GM12892 (cell line): ENCODE results near the gene DELE1.
"Not testable (repeated sequence)": the region's sequence is repeated elsewhere in the genome, so short reads cannot be mapped to it uniquely, and the experiment has no call there.

Experiments
- DNase-seq: peaks from one replicate; pipeline ENCODE4 v3.0.0; 2011; ENCODE audit not compliant: insufficient read length
- FAIRE-seq: peaks from 2 replicates; lab custom pipeline; 2011; peaks lifted over from hg19 to GRCh38; lab: Jason Lieb, UNC
- POLR2A ChIP-seq: IDR thresholded peaks from 2 replicates; pipeline ENCODE4 v1.6.1; 2011; ENCODE audit warnings: low read depth, low read length, control low read depth
- POLR2AphosphoS5 ChIP-seq: IDR thresholded peaks from 2 replicates; pipeline ENCODE4 v1.6.1; 2011; ENCODE audit warnings: low read depth, low read length, control low read depth
- TAF1 ChIP-seq: IDR thresholded peaks from 2 replicates; pipeline ENCODE4 v1.6.1; 2011; ENCODE audit warnings: low read depth, mild to moderate bottlenecking, control low read depth, low read length, borderline replicate concordance

The DELE1 gene

DNA sequence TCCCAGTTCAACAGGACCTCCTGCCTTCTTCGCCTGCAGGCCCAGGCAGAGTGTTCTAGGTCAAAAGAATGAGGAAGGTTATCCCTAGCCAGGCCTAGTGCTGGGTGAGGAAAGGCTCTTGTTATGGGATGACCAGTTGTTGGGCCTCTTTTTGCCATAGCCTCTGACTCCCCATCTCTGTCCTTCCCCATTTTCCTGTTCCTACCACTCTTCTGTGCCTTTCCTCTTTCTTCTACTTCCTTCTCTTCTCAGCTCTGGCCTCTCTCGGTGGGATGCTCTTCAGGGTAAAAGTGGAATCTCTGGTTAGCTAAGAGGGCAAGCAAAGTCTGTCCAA, 44.3 kb upstream of the DELE1 start:
- TF ChIP-seq POLR2A (no peak), TAF1 (no peak), POLR2AphosphoS5 (no peak)
- FAIRE-seq (no peak), DNase-seq (no peak)

DNA sequence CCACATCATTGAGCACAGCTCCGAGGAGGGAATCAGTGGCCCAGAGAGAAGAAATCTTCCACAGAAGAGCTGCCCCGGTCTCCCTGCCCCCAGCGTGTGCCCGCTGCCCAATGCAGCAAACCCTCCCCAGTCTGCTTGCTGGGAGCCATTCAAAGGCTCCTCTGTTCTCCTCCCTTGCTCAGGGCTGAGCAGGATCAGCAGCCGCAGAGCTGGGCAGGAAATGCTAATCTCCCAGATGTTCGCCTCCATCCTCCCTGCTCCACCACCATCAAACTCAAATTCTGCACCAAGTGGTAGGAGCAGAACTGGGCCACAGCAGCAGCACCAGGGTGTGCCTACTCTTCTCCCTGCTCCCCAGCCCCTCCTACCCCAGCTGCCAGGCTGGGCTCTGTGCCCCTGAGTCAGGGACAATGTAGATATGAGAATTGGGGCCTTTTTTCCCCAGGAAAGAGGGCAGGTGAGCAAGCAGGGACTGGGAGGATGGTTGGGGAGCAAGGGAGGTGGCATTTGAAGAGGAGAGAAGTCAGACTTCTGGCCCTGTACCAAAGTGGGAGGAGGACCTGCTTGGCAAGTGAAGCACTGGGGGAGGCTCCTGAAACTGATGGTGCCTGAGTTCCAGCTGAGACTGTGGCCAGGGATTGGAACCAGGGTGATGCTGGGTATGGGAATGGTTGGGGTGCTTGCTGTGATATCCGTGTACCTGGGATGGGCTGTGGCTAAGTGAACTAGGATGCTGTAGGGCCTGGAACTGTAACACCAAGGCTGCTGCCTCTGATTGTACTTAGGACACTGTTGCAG, 43.5 kb upstream of the DELE1 start:
- DNase-seq (no peak), FAIRE-seq (no peak)
- TF ChIP-seq POLR2A = no peak
- TF ChIP-seq TAF1 = no peak
- TF ChIP-seq POLR2AphosphoS5 = no peak

DNA sequence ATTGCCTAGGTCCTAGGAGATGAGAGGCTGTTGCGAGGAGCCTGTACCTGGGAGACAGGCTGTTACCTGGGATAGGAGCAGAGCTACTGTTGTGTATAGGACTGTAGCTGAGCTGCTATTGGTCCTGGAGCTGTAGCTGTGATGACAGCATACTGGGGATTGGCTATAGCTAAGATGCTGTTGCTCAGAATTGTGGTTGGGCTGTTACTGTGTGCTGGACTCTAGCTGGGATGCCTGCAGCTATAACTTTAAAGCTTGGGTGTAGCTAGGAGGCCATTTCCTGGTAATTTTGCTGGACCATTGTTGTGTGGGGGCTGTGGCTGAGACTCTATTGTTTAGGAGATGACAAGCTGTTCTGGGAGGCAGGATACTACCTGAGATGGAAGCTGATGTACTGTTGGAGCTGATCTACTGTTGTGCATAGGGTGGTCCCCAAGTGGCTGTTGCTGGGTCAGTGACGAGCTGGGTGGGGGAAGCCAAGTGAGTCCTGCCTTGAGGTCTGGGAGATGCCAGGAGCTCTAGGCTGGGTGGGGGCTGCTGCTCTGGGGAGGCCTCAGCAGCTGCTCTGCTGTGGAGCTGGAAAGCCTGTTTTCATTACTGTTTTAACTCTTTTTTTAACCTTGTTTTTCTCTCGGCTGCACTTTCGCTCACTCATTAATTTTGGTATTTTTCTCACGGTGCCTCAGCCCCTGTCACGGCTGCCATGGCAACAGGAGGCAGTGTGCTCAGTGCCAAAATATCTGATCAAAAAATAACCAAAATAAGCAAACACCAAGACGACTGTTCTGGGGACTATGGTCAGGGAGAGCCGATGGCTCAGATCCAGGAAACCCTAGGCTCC, 42.5 kb upstream of the DELE1 start:
- TF ChIP-seq TAF1 = no peak
- no peak for TF ChIP-seq POLR2AphosphoS5
- no peak for TF ChIP-seq POLR2A
- DNase-seq = no peak
- FAIRE-seq = no peak

DNA sequence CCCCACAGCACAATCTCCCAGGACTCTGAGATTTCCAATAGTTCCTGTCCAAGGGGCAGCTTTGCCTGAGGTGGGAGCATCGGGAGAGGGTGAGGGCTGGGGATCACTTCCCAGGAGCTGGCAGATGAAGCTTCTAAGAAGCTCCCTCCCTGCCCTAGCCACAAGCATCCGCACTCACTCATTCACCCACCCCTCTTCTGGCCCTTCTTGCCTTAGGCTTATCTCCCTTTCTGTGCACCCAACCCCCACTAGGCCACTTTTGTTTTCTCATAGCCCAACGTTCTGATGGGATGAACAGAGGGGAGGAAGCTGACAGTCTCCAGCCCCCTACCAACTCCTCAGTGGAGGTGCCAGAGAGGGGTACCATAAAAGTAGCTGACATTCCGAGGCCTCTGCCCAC, 41.8 kb upstream of the DELE1 start:
- FAIRE-seq = no peak
- DNase-seq = no peak

DNA sequence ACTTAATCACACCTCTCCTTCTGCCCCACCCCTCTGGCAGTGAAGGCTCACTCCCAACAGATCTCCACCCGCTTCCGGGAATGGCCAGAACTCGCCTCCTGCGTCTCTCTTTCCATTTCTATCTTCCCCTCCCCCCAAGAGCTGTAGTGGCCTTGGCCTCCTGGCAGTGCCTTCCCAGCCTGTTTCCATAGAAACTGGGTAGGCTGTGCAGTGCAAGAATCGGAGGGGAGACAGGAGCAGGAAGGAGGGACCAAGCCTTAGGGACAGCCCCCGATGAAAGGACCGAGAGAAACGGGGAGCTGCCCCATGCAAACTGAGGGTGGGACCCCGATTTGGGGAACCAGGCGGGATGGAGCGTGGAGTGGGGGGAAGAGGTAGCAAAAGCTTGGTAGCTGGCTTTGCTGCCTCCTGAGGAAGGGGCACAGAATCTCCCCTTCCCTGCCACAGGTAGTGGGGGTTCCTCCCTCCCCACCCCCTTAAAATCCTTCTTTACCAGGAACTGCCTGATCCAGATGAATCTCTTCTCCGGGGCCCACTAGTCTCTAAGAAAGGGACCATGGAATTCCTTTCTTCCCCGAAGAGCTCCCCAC, 41.0 kb upstream of the DELE1 start:
- FAIRE-seq = no peak
- TF ChIP-seq POLR2A = no peak

More for the DNA sequence above, 41.8 kb upstream of the DELE1 start:
- TF ChIP-seq TAF1 (no peak), POLR2AphosphoS5 (no peak), POLR2A (no peak)

DNA sequence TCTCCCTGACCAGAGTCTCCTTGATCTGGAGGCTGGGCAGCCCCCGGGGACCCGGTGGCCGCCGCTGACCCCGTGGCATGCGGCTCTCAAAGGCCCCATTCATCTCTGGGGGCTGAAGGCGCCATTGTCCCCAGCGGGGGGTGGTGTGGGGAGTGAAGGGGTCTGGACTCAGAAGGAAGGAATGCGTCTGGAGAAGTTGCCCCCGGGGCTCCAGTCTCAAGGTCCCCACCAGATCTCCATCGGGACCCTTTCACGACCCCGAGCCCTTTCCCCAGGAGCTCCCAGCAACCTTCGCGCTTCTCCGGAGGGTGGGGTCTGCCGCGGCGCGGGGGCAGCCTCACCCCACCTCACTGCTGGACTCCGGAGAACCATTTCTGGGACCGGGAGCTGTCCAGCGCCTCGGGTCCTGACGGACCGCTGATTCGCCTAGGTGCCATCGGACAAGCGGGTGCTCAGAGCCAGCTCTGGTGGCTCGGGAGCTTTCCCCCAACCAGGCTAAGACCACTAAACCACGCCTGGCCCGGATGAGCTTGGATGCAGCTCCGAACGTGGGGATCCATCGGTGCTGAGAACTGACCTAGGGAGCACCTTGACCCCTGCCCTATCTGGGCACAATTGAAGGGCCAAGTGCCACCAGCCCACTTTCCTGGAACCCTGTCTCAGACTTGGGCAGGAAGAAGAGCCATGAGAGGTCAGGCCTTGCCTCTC, 40.3 kb upstream of the DELE1 start:
- DNase-seq = no peak
- no peak for FAIRE-seq
- no peak for TF ChIP-seq POLR2AphosphoS5
- TF ChIP-seq TAF1 = no peak
- TF ChIP-seq POLR2A = no peak

More for the DNA sequence above, 41.0 kb upstream of the DELE1 start:
- DNase-seq = no peak

DNA sequence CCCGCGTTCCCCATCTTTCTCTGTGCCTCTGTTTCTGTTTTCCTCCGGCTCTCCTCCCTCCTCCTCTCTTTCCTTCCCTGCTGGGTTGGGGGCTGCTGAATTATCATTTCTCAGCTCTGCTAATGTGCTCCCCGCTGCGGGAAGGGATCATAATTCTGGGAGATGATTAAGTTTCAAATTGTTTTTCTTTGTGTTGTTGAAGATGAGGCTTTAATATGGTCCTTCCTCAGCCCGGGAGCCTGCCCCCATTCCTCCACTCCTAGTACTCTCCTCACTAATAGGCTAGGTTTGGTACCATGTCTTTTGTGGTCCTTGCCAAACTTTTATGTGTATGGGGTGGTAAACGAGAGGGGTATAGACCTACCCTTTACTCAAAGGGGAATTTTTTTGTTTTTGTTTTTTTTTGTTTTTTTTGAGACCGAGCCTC, 39.8 kb upstream of the DELE1 start:
- FAIRE-seq (no peak), DNase-seq (no peak)
- TF ChIP-seq TAF1 (no peak), POLR2A (no peak), POLR2AphosphoS5 (no peak)

DNA sequence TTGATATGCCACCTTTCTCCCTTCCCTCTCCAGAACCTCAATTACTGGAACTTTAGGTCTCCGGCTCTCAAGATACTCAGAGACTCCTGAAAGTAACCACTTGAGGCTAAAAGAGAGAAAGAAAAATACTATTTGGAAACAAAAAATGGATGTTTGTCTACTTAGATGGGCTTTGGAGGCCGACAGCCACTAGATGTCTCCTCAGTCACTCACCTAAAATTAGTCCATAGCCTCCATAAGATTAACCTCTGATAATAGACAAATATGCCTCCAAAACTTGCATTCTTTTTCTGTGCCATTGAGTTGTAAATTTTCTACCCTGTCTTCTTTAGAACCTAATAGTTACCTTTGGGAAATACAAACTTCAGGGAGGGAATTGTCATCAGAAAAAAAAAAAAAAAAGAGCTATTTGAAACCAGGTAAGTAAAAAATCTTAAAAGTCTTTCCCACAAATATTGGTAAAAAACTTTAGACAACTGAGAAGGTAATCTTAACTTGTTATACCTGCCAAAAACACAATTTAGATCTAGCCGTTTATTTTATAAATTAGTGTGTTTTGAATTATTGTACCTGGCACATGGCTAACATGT, 34.3 kb upstream of the DELE1 start:
- FAIRE-seq (no peak), DNase-seq (no peak)
- TF ChIP-seq POLR2AphosphoS5 (no peak), POLR2A (no peak), TAF1 (no peak)

DNA sequence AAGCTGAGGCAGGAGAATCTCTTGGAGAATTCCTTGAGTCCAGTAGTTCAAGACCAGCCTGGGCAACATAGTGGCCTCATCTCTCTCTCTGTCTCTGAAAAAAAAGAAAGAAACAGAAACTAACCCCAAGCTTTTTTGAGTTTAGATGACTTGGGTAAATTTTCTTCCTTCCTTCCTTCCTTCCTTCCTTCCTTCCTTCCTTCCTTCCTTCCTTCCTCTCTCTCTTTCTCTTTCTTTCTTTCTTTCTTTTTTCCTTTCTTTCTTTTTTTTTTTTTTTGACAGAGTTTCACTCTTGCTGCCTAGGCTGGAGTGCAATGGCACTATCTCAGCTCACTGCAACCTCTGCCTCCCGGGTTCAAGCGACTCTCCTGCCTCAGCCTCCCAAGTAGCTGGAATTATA, 33.2 kb upstream of the DELE1 start:
- not testable (repeated sequence) for DNase-seq, FAIRE-seq

DNA sequence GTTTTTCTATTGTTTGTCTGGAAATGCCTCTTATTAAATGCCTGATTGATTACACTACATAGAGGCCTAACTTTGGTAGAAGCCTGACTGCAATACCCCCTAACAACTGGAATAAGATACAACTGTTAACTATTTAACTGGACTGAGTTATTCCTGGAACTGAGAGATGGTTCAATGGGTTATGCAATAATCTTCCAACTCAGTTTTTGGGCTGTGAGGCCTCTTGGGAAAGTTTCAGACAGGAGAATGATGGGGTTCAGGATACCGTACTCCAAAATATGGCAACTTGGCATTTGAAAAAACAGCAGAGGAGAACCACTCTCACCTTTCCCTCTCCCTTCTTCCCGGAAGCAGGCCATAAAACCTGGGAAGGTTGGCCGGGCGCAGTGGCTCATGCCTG, 26.2 kb upstream of the DELE1 start:
- DNase-seq (no peak), FAIRE-seq (no peak)
- TF ChIP-seq TAF1 = no peak
- TF ChIP-seq POLR2AphosphoS5 = no peak
- TF ChIP-seq POLR2A = no peak
